Ovary (tissue), 9 donors: ENCODE measurements around the gene ASB8. TPM values are rescaled to one million over a fixed set of nuclear protein-coding genes. Genes with fewer than 3 reads are reported as not detected.

Experiments used
- DNase-seq, 5 donors: peaks; one replicate each; pipeline ENCODE4 v3.0.0-alpha.2; 2019 to 2020
- H3K27ac ChIP-seq, 2 donors: fragments of 200-600 bp; one replicate each; pipeline versions ENCODE4 v1.5.1 to v1.8.0; 2019 to 2022
- H3K27me3 ChIP-seq: fragments of 200-600 bp; one replicate; pipeline ENCODE4 v1.8.0; 2022
- H3K36me3 ChIP-seq: fragments of 200-600 bp; sonication (generic); one replicate; pipeline ENCODE4 v1.5.1; 2019
- H3K4me1 ChIP-seq: one replicate; pipeline ENCODE4 v1.8.1; 2013; ENCODE audit warnings: mild to moderate bottlenecking, moderate library complexity; ENCODE audit not compliant: insufficient read depth
- H3K4me3 ChIP-seq: fragments of 200-600 bp; sonication (generic); one replicate; pipeline ENCODE4 v1.5.1; 2017
- H3K9me3 ChIP-seq, 2 donors: fragments of 200-600 bp in 1 of 2; sonication (generic) in 1 of 2; one replicate each; pipeline versions ENCODE4 v1.5.1 to v1.8.1; 2013 to 2019; ENCODE audit warnings: mild to moderate bottlenecking in 1 of 2, moderate library complexity in 1 of 2
- EP300 ChIP-seq: sonication (generic); formaldehyde crosslinking; IDR thresholded peaks from one replicate; pipeline ENCODE4 v1.6.1; 2017; ENCODE audit warnings: antibody characterized with exemption
- POLR2A ChIP-seq: fragments of 450-650 bp; IDR thresholded peaks from one replicate; pipeline ENCODE4 v1.6.1; 2017; ENCODE audit warnings: antibody characterized with exemption, mild to moderate bottlenecking, moderate library complexity
- WGBS, 3 donors: extraction: QIAGEN DNeasy Blood & Tissue Kit in 1 of 3; methylation state at CpG; one replicate each; pipeline versions ENCODE4 v1.1.5 to v1.1.7; 2013 to 2017; 5-methylcytosine and 5-hydroxymethylcytosine counted together
- intact Hi-C, 4 donors: fragments of 100-400 bp; cut with DNase I; formaldehyde crosslinking; loops; one replicate each; pipeline versions ENCODE4 v1.11.0 to v1.15.1; 2022 to 2023
- polyA plus RNA-seq, 2 donors: library from polyadenylated mRNA; stranded (reverse); fragments of 200-250 nt in 1 of 2; fragments of 350-450 nt in 1 of 2; fragmentation: Illumina TruSeq in 1 of 2; extraction: RNeasy Lipid Tissue Mini Kit (QIAGEN cat#74804) in 1 of 2; gene quantifications; one replicate each; pipeline ENCODE4 v1.2.3, GENCODE V29; 2013 to 2014
- total RNA-seq, 7 donors: library from RNA; depleted of rRNA in 2 of 7; stranded (reverse); fragments of >200 nt in 2 of 7; fragmentation: NEBNext Ultra II Directional in 3 of 7; extraction: Animal tissue kit (Norgen Biotek cat#: 25700) in 3 of 7; gene quantifications; one replicate each; pipeline versions ENCODE4 v1.1.0 to v1.2.4, GENCODE V29; 2016 to 2023
- TF ChIP-seq, protein P1 (sequence below), 3 donors: fragments of 450-650 bp in 2 of 3; fragments of 200-600 bp in 1 of 3; IDR thresholded peaks; one replicate each; pipeline versions ENCODE4 v1.5.1 to v1.8.0; 2016 to 2022; ENCODE audit warnings: antibody characterized with exemption in 3 of 3, mild to moderate bottlenecking in 1 of 3
- donor health status: DM: no; HTN: no; CAD: no; lungs with moderate emphysema.
- donor health status: DM: no; HTN: no; CAD: no.
- donor health status: Bipolar disorder and iron deficiency.
- donor health status: DM: yes; HTN: yes; CAD: no.
- donor health status: DM: no; HTN: no; CAD: no.
- donor health status: DM: yes; HTN: yes; CAD: no.

The ASB8 gene
- total and polyA plus RNA-seq, 9 donors = 18.8 to 51.6 (median 29.4) TPM

DNA sequence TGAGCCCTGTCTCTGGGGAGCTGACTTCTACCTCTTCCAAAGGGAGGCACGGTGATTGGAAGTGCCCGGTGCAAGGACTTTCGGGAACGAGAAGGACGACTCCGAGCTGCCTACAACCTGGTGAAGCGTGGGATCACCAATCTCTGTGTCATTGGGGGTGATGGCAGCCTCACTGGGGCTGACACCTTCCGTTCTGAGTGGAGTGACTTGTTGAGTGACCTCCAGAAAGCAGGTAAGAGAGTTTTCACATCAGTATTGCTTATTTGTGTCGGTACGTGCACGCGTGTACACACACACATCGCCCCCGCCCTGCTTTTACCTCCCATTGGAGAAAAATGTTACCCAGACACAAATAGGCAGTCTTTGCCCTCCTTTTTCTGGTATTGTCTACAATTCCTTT lies 24.5 kb downstream of the ASB8 start:
- Histone ChIP-seq H3K36me3 (no peaks in the 10 kb centered on the region), H3K4me3 (no peak overlapping the region), H3K27ac (no peak overlapping the region), H3K9me3 (no peaks in the 10 kb centered on the region), H3K4me1 (no peaks in the 10 kb centered on the region), H3K27me3 (no peaks in the 10 kb centered on the region)
- DNase-seq = no peak
- 87 to 94% (median 91%) methylated on average over 14 of the region's 14 CpGs for WGBS, 3 donors
- intact Hi-C loops = no loop called here
- TF ChIP-seq POLR2A = no peak
- TF ChIP-seq, protein P1, sequence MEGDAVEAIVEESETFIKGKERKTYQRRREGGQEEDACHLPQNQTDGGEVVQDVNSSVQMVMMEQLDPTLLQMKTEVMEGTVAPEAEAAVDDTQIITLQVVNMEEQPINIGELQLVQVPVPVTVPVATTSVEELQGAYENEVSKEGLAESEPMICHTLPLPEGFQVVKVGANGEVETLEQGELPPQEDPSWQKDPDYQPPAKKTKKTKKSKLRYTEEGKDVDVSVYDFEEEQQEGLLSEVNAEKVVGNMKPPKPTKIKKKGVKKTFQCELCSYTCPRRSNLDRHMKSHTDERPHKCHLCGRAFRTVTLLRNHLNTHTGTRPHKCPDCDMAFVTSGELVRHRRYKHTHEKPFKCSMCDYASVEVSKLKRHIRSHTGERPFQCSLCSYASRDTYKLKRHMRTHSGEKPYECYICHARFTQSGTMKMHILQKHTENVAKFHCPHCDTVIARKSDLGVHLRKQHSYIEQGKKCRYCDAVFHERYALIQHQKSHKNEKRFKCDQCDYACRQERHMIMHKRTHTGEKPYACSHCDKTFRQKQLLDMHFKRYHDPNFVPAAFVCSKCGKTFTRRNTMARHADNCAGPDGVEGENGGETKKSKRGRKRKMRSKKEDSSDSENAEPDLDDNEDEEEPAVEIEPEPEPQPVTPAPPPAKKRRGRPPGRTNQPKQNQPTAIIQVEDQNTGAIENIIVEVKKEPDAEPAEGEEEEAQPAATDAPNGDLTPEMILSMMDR (IDR thresholded peaks at IDR 0.05) = no peak
- TF ChIP-seq EP300 = no peak

DNA sequence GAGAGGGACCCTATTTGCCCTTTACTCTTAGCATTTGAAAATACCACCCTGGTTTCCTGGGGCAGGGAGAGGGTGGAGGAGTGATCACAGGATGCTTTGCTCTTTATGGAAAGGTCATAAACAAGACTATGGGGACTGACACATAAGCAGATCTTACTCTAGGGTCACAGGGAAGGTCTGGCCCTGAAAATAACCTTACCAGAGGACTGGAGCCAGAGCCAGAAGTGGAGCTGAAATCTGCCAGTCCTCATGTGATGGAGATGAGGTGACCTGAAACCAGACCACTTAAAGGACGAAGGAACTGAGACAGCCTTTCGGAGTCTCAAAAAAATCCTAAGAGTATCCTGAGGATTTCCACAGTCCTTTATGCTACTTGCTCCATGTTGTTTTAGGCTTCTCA lies 25.8 kb downstream of the ASB8 start:
- no peak for DNase-seq
- no peaks in the 10 kb centered on the region for H3K27me3 ChIP-seq
- intact Hi-C loops = no loop called here
- no peak overlapping the region for H3K27ac ChIP-seq
- WGBS, 3 donors = 89 to 93% (median 93%) methylated on average over 2 of the region's 2 CpGs
- TF ChIP-seq POLR2A = no peak
- TF ChIP-seq, protein P1 (IDR thresholded peaks at IDR 0.05) = no peak
- TF ChIP-seq EP300 = no peak
- no peaks in the 10 kb centered on the region for H3K9me3 ChIP-seq
- H3K4me3 ChIP-seq = no peak overlapping the region
- no peaks in the 10 kb centered on the region for H3K4me1 ChIP-seq
- no peaks in the 10 kb centered on the region for H3K36me3 ChIP-seq

DNA sequence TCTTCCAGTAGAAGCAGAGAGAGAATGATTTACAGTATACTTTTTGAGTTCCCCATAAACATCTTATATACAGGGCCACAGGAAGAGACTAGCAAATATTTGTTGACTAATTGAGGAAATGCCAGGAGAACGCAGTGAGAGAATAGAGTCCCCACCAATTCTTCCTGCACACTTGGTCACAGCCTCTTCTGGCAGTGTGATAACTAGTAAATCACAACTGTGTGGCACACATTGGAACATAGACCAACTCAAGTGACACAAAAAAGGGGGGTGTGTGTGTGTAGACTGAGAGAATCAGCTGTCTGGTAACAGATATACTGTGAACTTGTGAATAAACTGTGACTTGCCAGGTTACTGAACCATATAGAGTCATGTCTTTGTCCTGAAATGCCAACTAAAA lies 27.9 kb downstream of the ASB8 start:
- intact Hi-C loops = no loop called here
- 89 to 97% (median 97%) methylated on average over 1 of the region's 1 CpG for WGBS, 3 donors
- TF ChIP-seq EP300 = no peak
- TF ChIP-seq, protein P1 (IDR thresholded peaks at IDR 0.05) = no peak
- no peak for TF ChIP-seq POLR2A

DNA sequence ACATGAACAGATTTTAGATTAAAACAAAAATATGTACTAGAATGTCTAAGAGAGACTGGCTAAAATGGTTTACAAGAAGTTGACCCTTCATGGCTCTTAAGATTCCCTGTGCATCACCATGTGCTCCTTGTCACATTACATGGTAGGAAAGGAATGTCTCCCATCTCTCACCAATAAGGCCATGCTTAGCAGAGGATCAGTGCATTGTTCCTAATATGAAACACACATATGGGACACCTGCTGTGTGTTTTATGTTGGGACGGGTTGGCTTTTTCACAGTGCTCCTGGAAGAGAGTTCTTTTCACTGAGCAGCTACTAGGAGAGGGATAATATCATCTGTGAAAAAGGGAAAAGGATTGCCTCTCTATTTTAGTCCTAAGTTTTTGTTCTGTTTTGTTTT lies 28.5 kb downstream of the ASB8 start:
- no peak for DNase-seq
- TF ChIP-seq, protein P1 (IDR thresholded peaks at IDR 0.05) = no peak
- no peak for TF ChIP-seq EP300
- TF ChIP-seq POLR2A = no peak
- H3K27ac ChIP-seq = no peak overlapping the region
- H3K27me3 ChIP-seq = no peaks in the 10 kb centered on the region
- 96 to 100% (median 98%) methylated on average over 1 of the region's 1 CpG for WGBS, 3 donors
- no peaks in the 10 kb centered on the region for H3K4me1 ChIP-seq
- H3K36me3 ChIP-seq = no peaks in the 10 kb centered on the region
- no peak overlapping the region for H3K4me3 ChIP-seq
- intact Hi-C loops = no loop called here
- H3K9me3 ChIP-seq = no peaks in the 10 kb centered on the region

More for the DNA sequence above, 27.9 kb downstream of the ASB8 start:
- H3K9me3 ChIP-seq = no peaks in the 10 kb centered on the region
- H3K27ac ChIP-seq = no peak overlapping the region
- H3K4me1 ChIP-seq = no peaks in the 10 kb centered on the region
- H3K36me3 ChIP-seq = no peaks in the 10 kb centered on the region
- no peak overlapping the region for H3K4me3 ChIP-seq
- no peak for DNase-seq
- H3K27me3 ChIP-seq = no peaks in the 10 kb centered on the region
